NCI-H1436 (cell line): ENCODE measurements around the gene DNAJC3.
"Not testable (repeated sequence)": the region's sequence is repeated elsewhere in the genome, so short reads cannot be mapped to it uniquely, and the experiment has no call there.

ENCODE experiments used
- DNase-seq: peaks from one replicate; lab custom pipeline; 2025; lab: John Stamatoyannopoulos, UW

DNAJC3 gene

GRCh38 chr13:95716231-95716630, 39.3 kb downstream of the DNAJC3 start:
- DNase-seq: no peak

- no peak for DNase-seq
Observed at GRCh38 chr13:95722241-95722640, 45.3 kb downstream of the DNAJC3 start.

- no peak for DNase-seq
Observed at GRCh38 chr13:95723438-95723837, 46.5 kb downstream of the DNAJC3 start.

GRCh38 chr13:95724252-95724651, 47.3 kb downstream of the DNAJC3 start:
- no peak for DNase-seq

- no peak for DNase-seq
Observed at GRCh38 chr13:95726876-95727275, 49.9 kb downstream of the DNAJC3 start.

GRCh38 chr13:95728957-95729356, 52.0 kb downstream of the DNAJC3 start:
- no peak for DNase-seq

- DNase-seq: no peak
Observed at GRCh38 chr13:95734124-95734523, 57.2 kb downstream of the DNAJC3 start.

GRCh38 chr13:95740071-95740978, 63.4 kb downstream of the DNAJC3 start:
- DNase-seq: not testable (repeated sequence)

- no peak for DNase-seq
Observed at GRCh38 chr13:95740979-95741320, 64.0 kb downstream of the DNAJC3 start.

GRCh38 chr13:95741584-95742563, 64.9 kb downstream of the DNAJC3 start:
- DNase-seq: no peak

GRCh38 chr13:95743192-95743591, 66.3 kb downstream of the DNAJC3 start:
- no peak for DNase-seq

GRCh38 chr13:95745289-95745688, 68.3 kb downstream of the DNAJC3 start:
- no peak for DNase-seq

- DNase-seq: no peak
Observed at GRCh38 chr13:95745752-95746151, 68.8 kb downstream of the DNAJC3 start.

- no peak for DNase-seq
Observed at GRCh38 chr13:95749545-95749944, 72.6 kb downstream of the DNAJC3 start.

GRCh38 chr13:95752677-95753076, 75.7 kb downstream of the DNAJC3 start:
- DNase-seq: no peak

GRCh38 chr13:95754069-95754468, 77.1 kb downstream of the DNAJC3 start:
- DNase-seq: no peak

GRCh38 chr13:95756072-95756471, 79.1 kb downstream of the DNAJC3 start:
- no peak for DNase-seq

- DNase-seq: not testable (repeated sequence)
Observed at GRCh38 chr13:95762626-95763025, 85.7 kb downstream of the DNAJC3 start.

GRCh38 chr13:95763601-95764000, 86.7 kb downstream of the DNAJC3 start:
- no peak for DNase-seq

GRCh38 chr13:95771905-95772304, 95.0 kb downstream of the DNAJC3 start:
- no peak for DNase-seq

- DNase-seq: no peak
Observed at GRCh38 chr13:95779522-95779921, 102.6 kb downstream of the DNAJC3 start.

- no peak for DNase-seq
Observed at GRCh38 chr13:95781016-95781415, 104.1 kb downstream of the DNAJC3 start.

- not testable (repeated sequence) for DNase-seq
Observed at GRCh38 chr13:95781940-95782339, 105.0 kb downstream of the DNAJC3 start.
